Breast epithelium (tissue), 4 donors: ENCODE data around the gene RWDD4. TPM values are rescaled to one million over a fixed set of nuclear protein-coding genes. Genes with fewer than 3 reads are reported as not detected.
"Not testable (repeated sequence)": the region's sequence is repeated elsewhere in the genome, so short reads cannot be mapped to it uniquely, and the experiment has no call there.

ENCODE experiments used
- DNase-seq, 2 donors: peaks; one replicate each; pipeline ENCODE4 v3.0.0-alpha.2; 2019; ENCODE audit warnings: low spot score in 2 of 2
- H3K27ac ChIP-seq, 2 donors: fragments of 200-600 bp; sonication (generic) in 1 of 2; one replicate each; pipeline ENCODE4 v1.5.1; 2016 to 2019; ENCODE audit warnings: mild to moderate bottlenecking in 1 of 2
- H3K27me3 ChIP-seq, 2 donors: fragments of 200-600 bp; sonication (generic) in 1 of 2; one replicate each; pipeline versions ENCODE4 v1.5.1 to v1.6.0; 2017 to 2019; ENCODE audit warnings: control low read depth in 1 of 2, mild to moderate bottlenecking in 1 of 2
- H3K36me3 ChIP-seq: fragments of 200-600 bp; one replicate; pipeline ENCODE4 v1.5.1; 2019
- H3K4me1 ChIP-seq, 2 donors: fragments of 200-600 bp; sonication (generic); one replicate each; pipeline ENCODE4 v1.5.1; 2016 to 2019; ENCODE audit warnings: control low read depth in 1 of 2
- H3K4me3 ChIP-seq, 3 donors: fragments of 200-600 bp; sonication (generic); 1 replicate in 2 of 3; 2 replicates in 1 of 3; pipeline ENCODE4 v1.5.1; 2016 to 2019; ENCODE audit warnings: mild to moderate bottlenecking in 3 of 3, moderate library complexity in 2 of 3
- H3K9me3 ChIP-seq, 2 donors: fragments of 200-600 bp; sonication (generic) in 1 of 2; one replicate each; pipeline ENCODE4 v1.5.1; 2016 to 2019; ENCODE audit warnings: control low read depth in 1 of 2
- POLR2A ChIP-seq: fragments of 450-650 bp; IDR thresholded peaks from one replicate; pipeline ENCODE4 v1.6.1; 2016; ENCODE audit warnings: antibody characterized with exemption, mild to moderate bottlenecking, moderate library complexity
- POLR2AphosphoS5 ChIP-seq, 3 donors: sonication (generic); formaldehyde crosslinking; IDR thresholded peaks; one replicate each; pipeline ENCODE4 v1.6.1; 2017; ENCODE audit warnings: antibody characterized with exemption in 3 of 3
- intact Hi-C: fragments of 100-400 bp; cut with DNase I; formaldehyde crosslinking; loops from one replicate; pipeline ENCODE4 v1.15.1; 2023; ENCODE audit warnings: low total_unique reads
- total RNA-seq, 3 donors: library from RNA; depleted of rRNA; stranded (reverse); fragments of >200 nt; gene quantifications; one replicate each; pipeline ENCODE4 v1.1.0, GENCODE V29; 2016
- TF ChIP-seq, protein P1 (sequence below), 3 donors: fragments of 450-650 bp; IDR thresholded peaks; one replicate each; pipeline ENCODE4 v1.5.1; 2016 to 2017; ENCODE audit warnings: antibody characterized with exemption in 3 of 3, mild to moderate bottlenecking in 3 of 3, moderate library complexity in 3 of 3

The RWDD4 gene
- total RNA-seq, 3 donors from 2014 or later: 19.3 to 27.2 (median 20.8) TPM

- DNase-seq: no peak
- Histone ChIP-seq H3K27ac (no peak overlapping the region), H3K4me3 (no peak overlapping the region), H3K27me3 (no peaks in the 10 kb centered on the region), H3K9me3 (no peaks in the 10 kb centered on the region), H3K36me3 (no peaks in the 10 kb centered on the region), H3K4me1 (no peaks in the 10 kb centered on the region)
- TF ChIP-seq, protein P1, sequence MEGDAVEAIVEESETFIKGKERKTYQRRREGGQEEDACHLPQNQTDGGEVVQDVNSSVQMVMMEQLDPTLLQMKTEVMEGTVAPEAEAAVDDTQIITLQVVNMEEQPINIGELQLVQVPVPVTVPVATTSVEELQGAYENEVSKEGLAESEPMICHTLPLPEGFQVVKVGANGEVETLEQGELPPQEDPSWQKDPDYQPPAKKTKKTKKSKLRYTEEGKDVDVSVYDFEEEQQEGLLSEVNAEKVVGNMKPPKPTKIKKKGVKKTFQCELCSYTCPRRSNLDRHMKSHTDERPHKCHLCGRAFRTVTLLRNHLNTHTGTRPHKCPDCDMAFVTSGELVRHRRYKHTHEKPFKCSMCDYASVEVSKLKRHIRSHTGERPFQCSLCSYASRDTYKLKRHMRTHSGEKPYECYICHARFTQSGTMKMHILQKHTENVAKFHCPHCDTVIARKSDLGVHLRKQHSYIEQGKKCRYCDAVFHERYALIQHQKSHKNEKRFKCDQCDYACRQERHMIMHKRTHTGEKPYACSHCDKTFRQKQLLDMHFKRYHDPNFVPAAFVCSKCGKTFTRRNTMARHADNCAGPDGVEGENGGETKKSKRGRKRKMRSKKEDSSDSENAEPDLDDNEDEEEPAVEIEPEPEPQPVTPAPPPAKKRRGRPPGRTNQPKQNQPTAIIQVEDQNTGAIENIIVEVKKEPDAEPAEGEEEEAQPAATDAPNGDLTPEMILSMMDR (IDR thresholded peaks at IDR 0.05): no peak
- TF ChIP-seq POLR2A (no peak), POLR2AphosphoS5 (IDR thresholded peaks at IDR 0.05) (no peak)
- intact Hi-C loops: no loop called here
These were observed 25.2 kb downstream of the RWDD4 start for GRCh38 chr4:183633476-183634400.

DNA sequence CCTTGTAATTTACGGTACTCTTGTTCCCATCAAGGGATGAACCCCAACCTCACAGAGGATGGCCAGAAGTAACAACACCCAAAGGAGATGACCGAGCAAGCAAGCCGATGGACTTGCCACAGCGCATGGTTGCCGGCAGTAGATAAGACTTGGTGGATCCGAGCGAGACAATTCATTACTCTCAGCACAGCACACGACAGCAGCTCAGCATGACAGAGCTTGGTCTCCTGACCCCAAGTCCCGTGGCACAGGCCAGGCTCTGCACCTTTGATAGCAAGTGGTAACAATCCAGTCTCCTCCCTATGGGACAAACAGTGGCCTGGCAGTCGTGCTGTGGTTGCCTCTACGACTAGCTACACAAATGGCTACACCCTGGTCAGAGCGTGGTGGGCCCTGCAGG lies 26.3 kb downstream of the RWDD4 start:
- H3K9me3 ChIP-seq: no peaks in the 10 kb centered on the region

DNA sequence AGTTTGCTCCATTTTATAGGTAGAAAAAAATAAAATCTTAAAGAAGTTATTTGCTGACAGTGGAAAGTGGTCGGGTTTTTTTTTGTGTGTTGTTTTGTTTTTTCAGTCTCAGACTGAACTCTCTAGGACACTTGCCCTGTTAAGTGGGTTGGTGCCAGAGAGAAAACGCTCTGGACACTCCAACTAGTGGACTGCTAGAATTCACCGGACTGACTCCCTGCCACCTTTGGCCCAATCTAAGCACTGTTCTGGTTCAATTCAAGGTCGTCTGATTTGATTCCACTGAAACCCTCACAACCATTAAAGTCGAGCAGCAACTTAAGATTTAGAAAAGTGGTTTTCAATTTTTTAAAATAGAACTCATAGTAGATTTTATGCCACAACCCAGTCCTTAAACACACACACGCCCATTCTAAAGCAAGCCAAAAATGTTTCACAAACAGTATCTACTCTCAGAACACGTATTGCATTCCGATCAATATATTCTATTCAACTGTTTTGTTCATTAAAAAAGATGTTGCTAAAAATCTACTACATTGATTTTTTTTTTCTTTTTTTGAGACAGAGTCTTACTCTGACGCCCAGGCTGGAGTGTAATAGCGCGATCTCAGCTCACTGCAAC lies 27.3 kb downstream of the RWDD4 start:
- no peak for DNase-seq
- H3K27ac ChIP-seq: no peak overlapping the region
- H3K4me1 ChIP-seq: no peaks in the 10 kb centered on the region
- no peaks in the 10 kb centered on the region for H3K36me3 ChIP-seq
- H3K4me3 ChIP-seq: no peak overlapping the region
- no peaks in the 10 kb centered on the region for H3K27me3 ChIP-seq
- H3K9me3 ChIP-seq: no peaks in the 10 kb centered on the region
- intact Hi-C loops: no loop called here
- TF ChIP-seq POLR2A: no peak
- TF ChIP-seq, protein P1 (IDR thresholded peaks at IDR 0.05): no peak
- no peak for TF ChIP-seq POLR2AphosphoS5 (IDR thresholded peaks at IDR 0.05)

More for the DNA sequence above, 26.3 kb downstream of the RWDD4 start:
- TF ChIP-seq POLR2A (no peak), POLR2AphosphoS5 (IDR thresholded peaks at IDR 0.05) (no peak)
- TF ChIP-seq, protein P1 (IDR thresholded peaks at IDR 0.05): no peak
- no peak for DNase-seq
- no peak overlapping the region for H3K4me3 ChIP-seq
- no peaks in the 10 kb centered on the region for H3K4me1 ChIP-seq
- H3K27me3 ChIP-seq: no peaks in the 10 kb centered on the region
- intact Hi-C loops: no loop called here
- H3K27ac ChIP-seq: no peak overlapping the region
- no peaks in the 10 kb centered on the region for H3K36me3 ChIP-seq

GRCh38 chr4:183627979-183628588 lies 30.9 kb downstream of the RWDD4 start:
- DNase-seq: no peak
- H3K4me1 ChIP-seq: no peaks in the 10 kb centered on the region
- no peak overlapping the region for H3K27ac ChIP-seq
- H3K9me3 ChIP-seq: no peaks in the 10 kb centered on the region
- H3K27me3 ChIP-seq: no peaks in the 10 kb centered on the region
- TF ChIP-seq, protein P1 (IDR thresholded peaks at IDR 0.05): no peak
- TF ChIP-seq POLR2A (no peak), POLR2AphosphoS5 (IDR thresholded peaks at IDR 0.05) (no peak)
- intact Hi-C loops: no loop called here
- H3K4me3 ChIP-seq: no peak overlapping the region
- H3K36me3 ChIP-seq: no peaks in the 10 kb centered on the region

GRCh38 chr4:183627286-183627685 lies 31.7 kb downstream of the RWDD4 start:
- H3K27me3 ChIP-seq, H3K9me3 ChIP-seq, H3K36me3 ChIP-seq, DNase-seq, H3K27ac ChIP-seq, H3K4me1 ChIP-seq, H3K4me3 ChIP-seq, intact Hi-C loops: not testable (repeated sequence)
